GM23338 (cell line): Measurements from ENCODE around the gene DENND4C. TPM values are rescaled to one million over a fixed set of nuclear protein-coding genes. Genes with fewer than 3 reads are reported as not detected.

Experiments
- ATAC-seq: fragments of 200-7000 bp; cut with Tn5 transposase; 3 replicates; pipeline ENCODE4 v1.9.1; 2020
- DNase-seq: peaks from one replicate; pipeline ENCODE4 v3.0.0-alpha.2; 2015; ENCODE audit warnings: low spot score
- H2AFZ ChIP-seq: fragments of 200-600 bp; sonication (generic); 2 replicates; pipeline ENCODE4 v1.8.0; 2016; ENCODE audit warnings: antibody characterized with exemption, mild to moderate bottlenecking, moderate library complexity
- H3F3A ChIP-seq: fragments of 200-600 bp; sonication (generic); replicated peaks from 2 replicates; pipeline ENCODE4 v1.8.0; 2017; ENCODE audit warnings: antibody characterized with exemption, mixed run types, low read depth
- H3K27ac ChIP-seq: fragments of 200-600 bp; sonication (generic); 2 replicates; pipeline ENCODE4 v1.6.1; 2016; ENCODE audit warnings: low read depth
- H3K27me3 ChIP-seq: fragments of 200-600 bp; sonication (generic); 2 replicates; pipeline ENCODE4 v1.8.0; 2016; ENCODE audit warnings: mild to moderate bottlenecking, mixed run types, moderate library complexity; ENCODE audit not compliant: insufficient read depth
- H3K36me3 ChIP-seq: fragments of 200-600 bp; sonication (generic); 2 replicates; pipeline ENCODE4 v1.8.0; 2016; ENCODE audit warnings: mild to moderate bottlenecking; ENCODE audit not compliant: insufficient read depth
- H3K4me1 ChIP-seq: fragments of 200-600 bp; sonication (generic); 2 replicates; pipeline ENCODE4 v1.8.0; 2016; ENCODE audit warnings: mild to moderate bottlenecking, moderate library complexity; ENCODE audit not compliant: insufficient read depth
- H3K4me2 ChIP-seq: fragments of 200-600 bp; sonication (generic); 2 replicates; pipeline ENCODE4 v1.7.1; 2017; ENCODE audit warnings: mixed run types
- H3K4me3 ChIP-seq: fragments of 200-600 bp; sonication (generic); 2 replicates; pipeline ENCODE4 v1.6.1; 2016; ENCODE audit warnings: mixed run types
- H3K79me2 ChIP-seq: fragments of 200-600 bp; sonication (generic); replicated peaks from 2 replicates; pipeline ENCODE4 v1.8.0; 2017; ENCODE audit warnings: mild to moderate bottlenecking; ENCODE audit not compliant: insufficient read depth
- H3K9me2 ChIP-seq: fragments of 200-600 bp; sonication (generic); 2 replicates; pipeline ENCODE4 v1.8.0; 2017; ENCODE audit not compliant: insufficient read depth
- H4K20me1 ChIP-seq: fragments of 200-600 bp; sonication (generic); replicated peaks from 2 replicates; pipeline ENCODE4 v1.8.0; 2017; ENCODE audit warnings: mild to moderate bottlenecking; ENCODE audit not compliant: insufficient read depth
- H3K27ac Mint-ChIP-seq: 2 replicates; pipeline ENCODE4 v1.8.0; 2020; ENCODE audit warnings: inconsistent platforms, mild to moderate bottlenecking, moderate library complexity, mixed read lengths
- H3K27me3 Mint-ChIP-seq: 3 replicates; pipeline ENCODE4 v1.8.0; 2022; ENCODE audit warnings: low read depth, mild to moderate bottlenecking, moderate library complexity, mixed read lengths, inconsistent platforms; ENCODE audit not compliant: insufficient read depth, poor library complexity
- H3K36me3 Mint-ChIP-seq: 3 replicates; pipeline ENCODE4 v1.8.0; 2021; ENCODE audit warnings: low read depth, mild to moderate bottlenecking, inconsistent platforms, moderate library complexity, mixed read lengths
- H3K4me1 Mint-ChIP-seq: 3 replicates; pipeline ENCODE4 v1.8.0; 2020; ENCODE audit warnings: mild to moderate bottlenecking, inconsistent platforms, mixed read lengths
- H3K4me3 Mint-ChIP-seq: 3 replicates; pipeline ENCODE4 v1.8.0; 2021; ENCODE audit warnings: moderate library complexity, mild to moderate bottlenecking, inconsistent platforms, mixed read lengths
- H3K9me3 Mint-ChIP-seq: 3 replicates; pipeline ENCODE4 v1.8.0; 2020; ENCODE audit warnings: moderate library complexity, mild to moderate bottlenecking, inconsistent platforms, mixed read lengths
- EZH2 ChIP-seq: fragments of 200-600 bp; sonication (generic); IDR thresholded peaks from one replicate; pipeline ENCODE4 v1.8.0; 2017; ENCODE audit warnings: antibody characterized with exemption, mild to moderate bottlenecking, low read depth; ENCODE audit not compliant: unreplicated experiment
- EZH2phosphoT487 ChIP-seq: fragments of 200-600 bp; sonication (generic); IDR thresholded peaks from one replicate; pipeline ENCODE4 v1.8.1; 2018; ENCODE audit warnings: antibody characterized with exemption; ENCODE audit not compliant: unreplicated experiment
- JUNB ChIP-seq: IDR thresholded peaks from one replicate; pipeline ENCODE4 v1.6.1; 2016; ENCODE audit warnings: antibody characterized with exemption; ENCODE audit not compliant: unreplicated experiment
- NANOG ChIP-seq: IDR thresholded peaks from 2 replicates; pipeline ENCODE4 v1.6.1; 2016; ENCODE audit warnings: antibody characterized with exemption, borderline replicate concordance
- REST ChIP-seq: IDR thresholded peaks from one replicate; pipeline ENCODE4 v1.6.1; 2018; ENCODE audit warnings: antibody characterized with exemption; ENCODE audit not compliant: unreplicated experiment
- STAT1 ChIP-seq: IDR thresholded peaks from one replicate; pipeline ENCODE4 v1.6.1; 2016; ENCODE audit warnings: antibody characterized with exemption; ENCODE audit not compliant: unreplicated experiment
- ZNF114 ChIP-seq: fragments of 250-450 bp; sonication (Bioruptor Pico); IDR thresholded peaks from 2 replicates; pipeline ENCODE4 v1.5.0; 2020; ENCODE audit warnings: mild to moderate bottlenecking, moderate library complexity
- ZNF331 ChIP-seq: fragments of 250-450 bp; sonication (Bioruptor Pico); IDR thresholded peaks from 2 replicates; pipeline ENCODE4 v1.5.0; 2020; ENCODE audit warnings: low read depth, mild to moderate bottlenecking, moderate library complexity
- ZNF462 ChIP-seq: fragments of 250-450 bp; sonication (Bioruptor Pico); IDR thresholded peaks from 2 replicates; pipeline ENCODE4 v1.5.0; 2020; ENCODE audit warnings: mild to moderate bottlenecking, moderate library complexity
- polyA plus RNA-seq: library from polyadenylated mRNA; unstranded; fragments of >200 nt; fragmentation: Nextera tagmentation; extraction: Ambion mirVana; gene quantifications from 2 replicates; pipeline ENCODE4 v1.2.1, GENCODE V29; 2016
- total RNA-seq: library from RNA; depleted of rRNA; stranded (reverse); fragments of >200 nt; shearing (Covaris generic); gene quantifications from 2 replicates; pipeline ENCODE4 v1.2.3, GENCODE V29; 2014

The DENND4C gene
- total and polyA plus RNA-seq, 2 experiments from 2014 or later: 6.4 to 30.8 TPM

- Mint-ChIP-seq H3K9me3 (no peaks in the 10 kb centered on the region), H3K27ac (peak overlapping the region; percentile 80; the same call in 1 of the 2 replicates), H3K4me1 (peaks cover 15% of the 10 kb centered on the region), H3K36me3 (no peaks in the 10 kb centered on the region), H3K4me3 (no peak overlapping the region), H3K27me3 (no peaks in the 10 kb centered on the region)
- H3K36me3 ChIP-seq: no peaks in the 10 kb centered on the region
- DNase-seq (peak; percentile 15), ATAC-seq (peak; percentile 70)
- no peak overlapping the region for H3K4me3 ChIP-seq
- H2AFZ ChIP-seq: peak overlapping the region; percentile 88; the same call in 1 of the 2 replicates
- peaks cover 16% of the 10 kb centered on the region for H3K4me1 ChIP-seq
- H3K9me2 ChIP-seq: 0 out of 2 replicates have a peak, but pooled peaks cover 5% of the 10 kb centered on the region
- no peaks in the 10 kb centered on the region for H3K79me2 ChIP-seq
- TF ChIP-seq EZH2phosphoT487 (no peak), ZNF462 (CRISPR knock-in tag) (no peak), STAT1 (no peak), ZNF114 (CRISPR knock-in tag) (no peak), ZNF331 (CRISPR knock-in tag) (no peak)
- no peaks in the 10 kb centered on the region for H3F3A ChIP-seq
- no peaks in the 10 kb centered on the region for H3K27me3 ChIP-seq
- no peaks in the 10 kb centered on the region for H4K20me1 ChIP-seq
- no peak overlapping the region for H3K4me2 ChIP-seq
- no peak overlapping the region for H3K27ac ChIP-seq
Observed at GRCh38 chr9:19184144-19184917, 46.2 kb upstream of the DENND4C start.

- Histone ChIP-seq H3K79me2 (no peaks in the 10 kb centered on the region), H3K4me1 (peaks cover 16% of the 10 kb centered on the region), H2AFZ (no peak overlapping the region), H3K27ac (no peak overlapping the region), H3F3A (no peaks in the 10 kb centered on the region), H3K4me2 (no peak overlapping the region), H3K4me3 (no peak overlapping the region), H3K9me2 (0 out of 2 replicates have a peak, but pooled peaks cover 5% of the 10 kb centered on the region), H4K20me1 (no peaks in the 10 kb centered on the region), H3K36me3 (no peaks in the 10 kb centered on the region), H3K27me3 (no peaks in the 10 kb centered on the region)
- Mint-ChIP-seq H3K4me1 (peaks cover 15% of the 10 kb centered on the region), H3K9me3 (no peaks in the 10 kb centered on the region), H3K27ac (no peak overlapping the region), H3K27me3 (no peaks in the 10 kb centered on the region), H3K4me3 (no peak overlapping the region), H3K36me3 (no peaks in the 10 kb centered on the region)
- DNase-seq: no peak
- no peak for ATAC-seq
- TF ChIP-seq ZNF114 (CRISPR knock-in tag) (no peak), REST (no peak), NANOG (no peak), JUNB (no peak), EZH2 (no peak), ZNF331 (CRISPR knock-in tag) (no peak), STAT1 (no peak), EZH2phosphoT487 (no peak)
Observed at GRCh38 chr9:19185191-19185590, 45.3 kb upstream of the DENND4C start.
